Measurements from ENCODE around the gene COLQ.

Gene COLQ

GRCh38 chr3:15455756-15456155 is 65.8 kb downstream of the COLQ start:
- H3K36me3 ChIP-seq (ENCODE audit: control insufficient read depth in 1 of 2, insufficient read depth in 2 of 2, low read length in 2 of 2), result no peaks in the 10 kb centered on the region
- peak overlapping the region; percentile 5 for H2BK120ac ChIP-seq (ENCODE audit: insufficient read depth, low read length, poor library complexity)
- peaks cover 0 to 1% of the 10 kb centered on the region in 2 experiments for H3K4me1 ChIP-seq (ENCODE audit: control insufficient read depth in 1 of 2, insufficient read depth in 2 of 2, low read length in 2 of 2)
- no peak overlapping the region for H3K18ac ChIP-seq (ENCODE audit: low read length)
- H2AFZ ChIP-seq (ENCODE audit: insufficient read depth, low read length, poor library complexity), result no peak overlapping the region
- WGBS (ENCODE audit: extremely low coverage, insufficient coverage, insufficient read length), result no CpG with 5 or more reads among the region's 7 CpGs
- H3K4me3 ChIP-seq (ENCODE audit: low read depth, low read length), result no peak overlapping the region
- H3K9me3 ChIP-seq (ENCODE audit: insufficient read depth, low read depth, low read length), result peaks cover 3% of the 10 kb centered on the region
- H2AK5ac ChIP-seq (ENCODE audit: low read length), result no peak overlapping the region
- no peak overlapping the region for H4K8ac ChIP-seq (ENCODE audit: low read depth, low read length)
- H3K4ac ChIP-seq (ENCODE audit: low read depth, low read length), result no peak overlapping the region
- H3K9ac ChIP-seq (ENCODE audit: low read length), result no peak overlapping the region
- no peak overlapping the region for H2BK12ac ChIP-seq (ENCODE audit: low read length)
- no peak overlapping the region for H3K14ac ChIP-seq (ENCODE audit: low read length)
- H3K4me2 ChIP-seq (ENCODE audit: low read length), result no peak overlapping the region
- no peak overlapping the region for H4K12ac ChIP-seq (ENCODE audit: low read depth, low read length)
- no peak overlapping the region for H3K27ac ChIP-seq (ENCODE audit: low read depth, low read length)
- no peak overlapping the region for H4K91ac ChIP-seq (ENCODE audit: low read depth, low read length)
- H3K23ac ChIP-seq (ENCODE audit: low read length), result no peak overlapping the region
- DNase-seq, result no peak
- no peaks in the 10 kb centered on the region for H3K27me3 ChIP-seq (ENCODE audit: insufficient read depth, low read length)
- no peaks in the 10 kb centered on the region for H3K79me2 ChIP-seq (ENCODE audit: control insufficient read depth, insufficient read depth, low read length, poor library complexity)
- H2BK5ac ChIP-seq (ENCODE audit: low read depth, low read length, poor library complexity), result no peak overlapping the region
- no peaks in the 10 kb centered on the region for H3K79me1 ChIP-seq (ENCODE audit: low read length)

DNA sequence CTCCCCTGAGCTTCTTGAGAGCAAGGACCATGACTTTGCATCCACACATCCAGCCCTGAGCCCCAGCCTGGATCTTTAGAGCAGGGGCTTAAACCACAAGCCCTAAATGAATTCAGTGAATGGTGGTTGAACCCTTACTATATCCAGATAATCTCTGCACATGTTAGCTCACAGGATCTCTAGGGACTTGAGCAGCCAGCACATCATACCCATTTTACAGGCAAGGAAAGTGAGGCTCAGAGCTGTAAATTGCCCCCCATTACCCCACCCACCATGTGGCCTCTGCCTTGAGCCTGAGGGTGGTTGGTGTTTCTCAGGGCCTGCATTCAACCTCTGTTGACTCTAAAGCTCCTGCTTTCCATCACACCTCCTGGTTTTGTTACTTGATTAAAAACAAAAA is 66.5 kb downstream of the COLQ start:
- Histone ChIP-seq H3K36me3 (ENCODE audit: control insufficient read depth in 1 of 2, insufficient read depth in 2 of 2, low read length in 2 of 2) (no peaks in the 10 kb centered on the region), H4K8ac (ENCODE audit: low read depth, low read length) (no peak overlapping the region), H3K18ac (ENCODE audit: low read length) (no peak overlapping the region), H2BK5ac (ENCODE audit: low read depth, low read length, poor library complexity) (no peak overlapping the region), H3K79me1 (ENCODE audit: low read length) (no peaks in the 10 kb centered on the region), H3K9ac (ENCODE audit: low read length) (no peak overlapping the region), H2AK5ac (ENCODE audit: low read length) (no peak overlapping the region), H4K91ac (ENCODE audit: low read depth, low read length) (no peak overlapping the region), H3K79me2 (ENCODE audit: control insufficient read depth, insufficient read depth, low read length, poor library complexity) (no peaks in the 10 kb centered on the region), H2AFZ (ENCODE audit: insufficient read depth, low read length, poor library complexity) (no peak overlapping the region), H3K27ac (ENCODE audit: low read depth, low read length) (no peak overlapping the region), H3K9me3 (ENCODE audit: insufficient read depth, low read depth, low read length) (peaks cover 3% of the 10 kb centered on the region), H3K23ac (ENCODE audit: low read length) (no peak overlapping the region), H4K12ac (ENCODE audit: low read depth, low read length) (no peak overlapping the region), H3K4me2 (ENCODE audit: low read length) (no peak overlapping the region), H3K4ac (ENCODE audit: low read depth, low read length) (no peak overlapping the region), H2BK12ac (ENCODE audit: low read length) (no peak overlapping the region), H3K14ac (ENCODE audit: low read length) (no peak overlapping the region), H3K4me1 (ENCODE audit: control insufficient read depth in 1 of 2, insufficient read depth in 2 of 2, low read length in 2 of 2) (peaks cover 0 to 1% of the 10 kb centered on the region in 2 experiments), H3K27me3 (ENCODE audit: insufficient read depth, low read length) (no peaks in the 10 kb centered on the region), H2BK120ac (ENCODE audit: insufficient read depth, low read length, poor library complexity) (no peak overlapping the region), H3K4me3 (ENCODE audit: low read depth, low read length) (no peak overlapping the region)
- DNase-seq, result no peak

- Histone ChIP-seq H3K36me3 (ENCODE audit: control insufficient read depth in 1 of 2, insufficient read depth in 2 of 2, low read length in 2 of 2) (no peaks in the 10 kb centered on the region), H2AK5ac (ENCODE audit: low read length) (no peak overlapping the region), H3K4ac (ENCODE audit: low read depth, low read length) (no peak overlapping the region), H4K8ac (ENCODE audit: low read depth, low read length) (no peak overlapping the region), H2BK5ac (ENCODE audit: low read depth, low read length, poor library complexity) (no peak overlapping the region), H3K27me3 (ENCODE audit: insufficient read depth, low read length) (no peaks in the 10 kb centered on the region), H3K27ac (ENCODE audit: low read depth, low read length) (no peak overlapping the region), H3K9ac (ENCODE audit: low read length) (no peak overlapping the region), H3K18ac (ENCODE audit: low read length) (no peak overlapping the region), H4K12ac (ENCODE audit: low read depth, low read length) (no peak overlapping the region), H2AFZ (ENCODE audit: insufficient read depth, low read length, poor library complexity) (no peak overlapping the region), H3K9me3 (ENCODE audit: insufficient read depth, low read depth, low read length) (peaks cover 3% of the 10 kb centered on the region), H2BK120ac (ENCODE audit: insufficient read depth, low read length, poor library complexity) (no peak overlapping the region), H3K79me1 (ENCODE audit: low read length) (no peaks in the 10 kb centered on the region), H3K23ac (ENCODE audit: low read length) (no peak overlapping the region), H3K4me2 (ENCODE audit: low read length) (no peak overlapping the region), H4K91ac (ENCODE audit: low read depth, low read length) (peak overlapping the region; percentile 32), H2BK12ac (ENCODE audit: low read length) (no peak overlapping the region), H3K4me1 (ENCODE audit: control insufficient read depth in 1 of 2, insufficient read depth in 2 of 2, low read length in 2 of 2) (peaks cover 0 to 1% of the 10 kb centered on the region in 2 experiments), H3K14ac (ENCODE audit: low read length) (no peak overlapping the region), H3K4me3 (ENCODE audit: low read depth, low read length) (no peak overlapping the region), H3K79me2 (ENCODE audit: control insufficient read depth, insufficient read depth, low read length, poor library complexity) (no peaks in the 10 kb centered on the region)
- no CpG with 5 or more reads among the region's 9 CpGs for WGBS (ENCODE audit: extremely low coverage, insufficient coverage, insufficient read length)
- DNase-seq, result no peak
Observed at GRCh38 chr3:15453991-15454625, 67.4 kb downstream of the COLQ start.

- Histone ChIP-seq H2BK120ac (ENCODE audit: insufficient read depth, low read length, poor library complexity) (no peak overlapping the region), H4K8ac (ENCODE audit: low read depth, low read length) (no peak overlapping the region), H3K27ac (ENCODE audit: low read depth, low read length) (no peak overlapping the region), H3K9me3 (ENCODE audit: insufficient read depth, low read depth, low read length) (peaks cover 3% of the 10 kb centered on the region), H2BK12ac (ENCODE audit: low read length) (no peak overlapping the region), H3K23ac (ENCODE audit: low read length) (no peak overlapping the region), H4K91ac (ENCODE audit: low read depth, low read length) (no peak overlapping the region), H3K9ac (ENCODE audit: low read length) (no peak overlapping the region), H3K36me3 (ENCODE audit: control insufficient read depth in 1 of 2, insufficient read depth in 2 of 2, low read length in 2 of 2) (no peaks in the 10 kb centered on the region), H3K79me1 (ENCODE audit: low read length) (no peaks in the 10 kb centered on the region), H3K18ac (ENCODE audit: low read length) (no peak overlapping the region), H2BK5ac (ENCODE audit: low read depth, low read length, poor library complexity) (no peak overlapping the region), H2AK5ac (ENCODE audit: low read length) (no peak overlapping the region), H3K14ac (ENCODE audit: low read length) (no peak overlapping the region), H3K4me3 (ENCODE audit: low read depth, low read length) (no peak overlapping the region), H3K4me2 (ENCODE audit: low read length) (no peak overlapping the region), H3K4ac (ENCODE audit: low read depth, low read length) (no peak overlapping the region), H3K27me3 (ENCODE audit: insufficient read depth, low read length) (no peaks in the 10 kb centered on the region), H4K12ac (ENCODE audit: low read depth, low read length) (no peak overlapping the region), H3K4me1 (ENCODE audit: control insufficient read depth in 1 of 2, insufficient read depth in 2 of 2, low read length in 2 of 2) (peaks cover 0 to 1% of the 10 kb centered on the region in 2 experiments), H2AFZ (ENCODE audit: insufficient read depth, low read length, poor library complexity) (no peak overlapping the region), H3K79me2 (ENCODE audit: control insufficient read depth, insufficient read depth, low read length, poor library complexity) (no peaks in the 10 kb centered on the region)
- DNase-seq, result peak; percentile 67 to 69
- no CpG with 5 or more reads among the region's 8 CpGs for WGBS (ENCODE audit: extremely low coverage, insufficient coverage, insufficient read length)
Observed at GRCh38 chr3:15453501-15453900, 68.0 kb downstream of the COLQ start.
